KMS-11 (cell line): ENCODE results near the gene PPP1R12A.

Experiments
- H2AFZ ChIP-seq: fragments of 200-600 bp; sonication (generic); 2 replicates; pipeline ENCODE4 v1.6.1; 2016; ENCODE audit warnings: antibody characterized with exemption, mixed run types, low read depth
- H3K27ac ChIP-seq: fragments of 200-600 bp; sonication (generic); 2 replicates; pipeline ENCODE4 v1.6.1; 2016; ENCODE audit warnings: mild to moderate bottlenecking, mixed run types
- H3K27me3 ChIP-seq: fragments of 200-600 bp; sonication (generic); 2 replicates; pipeline ENCODE4 v1.6.1; 2017; ENCODE audit warnings: mild to moderate bottlenecking, low read depth, mixed run types, moderate library complexity; ENCODE audit not compliant: insufficient read depth
- H3K36me3 ChIP-seq: fragments of 200-600 bp; sonication (generic); 2 replicates; pipeline ENCODE4 v1.6.1; 2017; ENCODE audit warnings: mild to moderate bottlenecking, mixed run types; ENCODE audit not compliant: insufficient read depth
- H3K4me1 ChIP-seq: fragments of 200-600 bp; sonication (generic); 2 replicates; pipeline ENCODE4 v1.6.1; 2016; ENCODE audit warnings: mild to moderate bottlenecking, low read depth, mixed run types; ENCODE audit not compliant: poor library complexity, severe bottlenecking
- H3K4me2 ChIP-seq: fragments of 200-600 bp; sonication (generic); 2 replicates; pipeline ENCODE4 v1.7.0; 2016; ENCODE audit warnings: mild to moderate bottlenecking, mixed run types
- H3K4me3 ChIP-seq: fragments of 200-600 bp; sonication (generic); IDR thresholded peaks from 2 replicates; pipeline ENCODE4 v1.6.1; 2017; ENCODE audit warnings: low read depth, low read length, mixed read lengths; ENCODE audit not compliant: insufficient read depth
- H3K79me2 ChIP-seq: fragments of 200-600 bp; sonication (generic); 2 replicates; pipeline ENCODE4 v1.6.1; 2016; ENCODE audit warnings: low read depth, mixed run types; ENCODE audit not compliant: insufficient read depth
- H3K9ac ChIP-seq: fragments of 200-600 bp; sonication (generic); 2 replicates; pipeline ENCODE4 v1.6.1; 2016; ENCODE audit warnings: mild to moderate bottlenecking, mixed run types
- H4K20me1 ChIP-seq: fragments of 200-600 bp; sonication (generic); 2 replicates; pipeline ENCODE4 v1.6.1; 2016; ENCODE audit warnings: mild to moderate bottlenecking, mixed run types; ENCODE audit not compliant: insufficient read depth
- TF ChIP-seq, protein P1 (sequence below): fragments of 200-600 bp; sonication (generic); conservative IDR thresholded peaks from 2 replicates; pipeline ENCODE4 v1.6.1; 2017; ENCODE audit warnings: low read depth, mild to moderate bottlenecking, antibody characterized with exemption, low read length, moderate library complexity, mixed read lengths

PPP1R12A gene

GRCh38 chr12:79935021-79935623 lies at the start of gene PPP1R12A:
Gene PPP1R12A, minus strand, starts transcription at chr12:79935097. Its CDS starts 166 bp downstream, at chr12:79934931.
- Histone ChIP-seq H3K79me2 (peaks cover 70% of the 10 kb centered on the region), H2AFZ (peak within 1 kb of the TSS; percentile 71), H3K36me3 (no peaks in the 10 kb centered on the region), H3K4me2 (peak within 1 kb of the TSS; percentile 98), H4K20me1 (peaks cover 15% of the 10 kb centered on the region), H3K27me3 (no peaks in the 10 kb centered on the region), H3K4me3 (peak within 1 kb of the TSS; percentile 69), H3K9ac (peak within 1 kb of the TSS; percentile 85), H3K27ac (peak within 1 kb of the TSS; percentile 83), H3K4me1 (peaks cover 52% of the 10 kb centered on the region)
- TF ChIP-seq, protein P1, sequence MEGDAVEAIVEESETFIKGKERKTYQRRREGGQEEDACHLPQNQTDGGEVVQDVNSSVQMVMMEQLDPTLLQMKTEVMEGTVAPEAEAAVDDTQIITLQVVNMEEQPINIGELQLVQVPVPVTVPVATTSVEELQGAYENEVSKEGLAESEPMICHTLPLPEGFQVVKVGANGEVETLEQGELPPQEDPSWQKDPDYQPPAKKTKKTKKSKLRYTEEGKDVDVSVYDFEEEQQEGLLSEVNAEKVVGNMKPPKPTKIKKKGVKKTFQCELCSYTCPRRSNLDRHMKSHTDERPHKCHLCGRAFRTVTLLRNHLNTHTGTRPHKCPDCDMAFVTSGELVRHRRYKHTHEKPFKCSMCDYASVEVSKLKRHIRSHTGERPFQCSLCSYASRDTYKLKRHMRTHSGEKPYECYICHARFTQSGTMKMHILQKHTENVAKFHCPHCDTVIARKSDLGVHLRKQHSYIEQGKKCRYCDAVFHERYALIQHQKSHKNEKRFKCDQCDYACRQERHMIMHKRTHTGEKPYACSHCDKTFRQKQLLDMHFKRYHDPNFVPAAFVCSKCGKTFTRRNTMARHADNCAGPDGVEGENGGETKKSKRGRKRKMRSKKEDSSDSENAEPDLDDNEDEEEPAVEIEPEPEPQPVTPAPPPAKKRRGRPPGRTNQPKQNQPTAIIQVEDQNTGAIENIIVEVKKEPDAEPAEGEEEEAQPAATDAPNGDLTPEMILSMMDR: no peak

DNA sequence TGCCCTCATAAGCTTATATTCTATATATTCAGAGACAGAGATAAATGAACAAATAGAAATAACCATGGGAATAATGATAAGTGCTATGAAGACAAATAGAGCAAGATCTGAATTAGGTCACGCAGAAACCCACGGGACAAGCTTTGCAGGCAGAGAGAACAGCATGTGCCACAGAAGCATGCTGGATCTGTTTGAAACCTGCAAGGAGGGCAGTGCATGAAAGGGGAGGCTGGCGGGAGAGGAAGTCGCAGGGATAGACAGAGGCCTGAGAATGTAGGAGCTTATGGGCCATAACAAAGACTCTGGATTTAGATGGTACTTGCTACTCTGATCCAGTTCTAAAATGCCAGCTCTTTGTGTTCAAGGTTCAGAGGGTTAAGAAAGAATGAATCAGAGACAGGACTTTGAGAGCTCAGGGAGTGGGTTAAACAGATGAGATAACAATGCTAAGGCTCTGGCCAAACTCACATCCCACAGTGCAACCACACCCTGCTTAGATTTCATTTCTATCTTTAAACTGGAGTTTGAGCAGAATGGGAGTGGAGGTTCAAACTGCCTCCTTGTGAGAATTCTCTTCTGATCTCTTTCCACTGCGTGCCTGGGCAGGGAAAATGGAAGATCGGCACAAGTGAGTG lies 49.2 kb upstream of the PPP1R12A start:
- H3K27me3 ChIP-seq: no peaks in the 10 kb centered on the region
- H3K79me2 ChIP-seq: no peaks in the 10 kb centered on the region
- no peak overlapping the region for H3K4me3 ChIP-seq
- no peak overlapping the region for H3K4me2 ChIP-seq
- no peak overlapping the region for H3K27ac ChIP-seq
- TF ChIP-seq, protein P1: no peak
- no peak overlapping the region for H3K9ac ChIP-seq
- H4K20me1 ChIP-seq: no peaks in the 10 kb centered on the region
- no peaks in the 10 kb centered on the region for H3K4me1 ChIP-seq
- no peaks in the 10 kb centered on the region for H3K36me3 ChIP-seq
- H2AFZ ChIP-seq: no peak overlapping the region

GRCh38 chr12:79983492-79983891 lies 48.6 kb upstream of the PPP1R12A start:
- Histone ChIP-seq H4K20me1 (no peaks in the 10 kb centered on the region), H3K27ac (no peak overlapping the region), H3K27me3 (no peaks in the 10 kb centered on the region), H3K36me3 (no peaks in the 10 kb centered on the region), H3K4me1 (no peaks in the 10 kb centered on the region), H2AFZ (no peak overlapping the region), H3K79me2 (no peaks in the 10 kb centered on the region), H3K9ac (no peak overlapping the region), H3K4me2 (no peak overlapping the region), H3K4me3 (no peak overlapping the region)
- TF ChIP-seq, protein P1: no peak

DNA sequence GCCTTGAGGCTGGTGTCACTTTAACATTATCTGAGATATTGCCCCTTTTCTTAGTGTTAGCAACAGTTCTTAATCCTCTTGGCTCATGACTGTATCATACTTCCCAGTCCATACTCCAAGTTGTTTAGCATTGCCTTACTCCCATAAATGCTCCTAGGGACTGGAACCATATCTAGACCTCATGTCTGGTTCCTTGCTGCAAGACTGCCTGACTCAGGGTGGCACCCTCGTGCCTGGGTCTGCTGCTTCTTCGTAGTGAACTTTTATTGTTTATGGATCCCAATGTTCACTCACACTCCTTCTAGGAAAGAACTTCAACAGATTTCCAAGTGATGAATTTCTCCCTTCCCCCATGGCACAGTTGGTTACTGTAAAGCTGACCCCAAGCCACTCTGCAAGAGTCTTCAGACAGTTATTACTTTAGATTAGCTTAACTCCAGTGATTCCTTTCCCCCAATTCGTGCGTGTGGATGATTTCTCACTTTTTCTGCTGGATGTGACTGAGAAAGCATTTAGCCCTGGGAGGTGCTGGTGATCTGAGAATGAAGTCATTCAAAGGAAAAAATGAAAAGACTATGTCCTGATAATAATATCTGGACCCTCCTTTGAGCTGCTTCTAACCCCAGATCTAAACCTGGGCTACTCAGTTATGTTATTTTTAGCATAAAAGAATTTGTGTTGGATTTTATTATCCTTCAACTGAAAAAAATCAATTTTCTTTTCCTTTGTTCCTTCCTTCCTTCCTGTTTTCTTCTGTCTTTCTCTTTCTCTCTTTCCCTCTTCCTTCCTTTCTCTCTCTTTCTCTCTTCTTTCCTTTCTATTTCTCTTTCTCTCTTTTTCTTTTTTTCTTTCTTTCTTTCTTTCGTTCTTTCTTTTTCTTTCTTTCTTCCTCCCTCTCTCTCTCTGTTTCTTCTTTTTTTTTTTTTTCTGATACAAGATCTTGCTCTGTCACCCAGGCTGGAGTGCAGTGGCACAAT lies 47.5 kb upstream of the PPP1R12A start:
- H3K79me2 ChIP-seq: no peaks in the 10 kb centered on the region
- no peak overlapping the region for H3K9ac ChIP-seq
- H3K36me3 ChIP-seq: no peaks in the 10 kb centered on the region
- H3K27me3 ChIP-seq: no peaks in the 10 kb centered on the region
- no peak overlapping the region for H3K4me2 ChIP-seq
- H3K27ac ChIP-seq: no peak overlapping the region
- no peaks in the 10 kb centered on the region for H3K4me1 ChIP-seq
- no peaks in the 10 kb centered on the region for H4K20me1 ChIP-seq
- TF ChIP-seq, protein P1: no peak
- no peak overlapping the region for H2AFZ ChIP-seq
- no peak overlapping the region for H3K4me3 ChIP-seq
